SK-N-SH (cell line): ENCODE measurements around the gene PIP5KL1. TPM values are rescaled to one million over a fixed set of nuclear protein-coding genes. Genes with fewer than 3 reads are reported as not detected.

Experiments used
- polyA plus RNA-seq, 3 experiments: library from polyadenylated mRNA; depleted of rRNA; stranded (reverse); fragments of >200 nt; gene quantifications; 2 replicates each; pipeline ENCODE4 v1.2.3, GENCODE V29; 2012

Gene PIP5KL1
- polyA plus RNA-seq, 1 of the 3 experiments (the other 2 are of a cell fraction) = 4.0 TPM

Other genes with a start within 250 kb of the PIP5KL1 start
- 0.19 and 0.25 TPM in 2 replicates for gene CFAP157, start 223.8 kb downstream of the PIP5KL1 start, polyA plus RNA-seq (2012; rRNA removed)
- 41.1 and 42.2 TPM in 2 replicates for gene PTRH1, start 215.1 kb downstream of the PIP5KL1 start, polyA plus RNA-seq (2012; rRNA removed)
- gene TTC16, start 214.7 kb downstream of the PIP5KL1 start, polyA plus RNA-seq (2012; rRNA removed) = 0.03 and 0.05 TPM in 2 replicates
- 11.9 and 17.2 TPM in 2 replicates for gene TOR2A, start 195.5 kb downstream of the PIP5KL1 start, polyA plus RNA-seq (2012; rRNA removed)
- gene SH2D3C, start 152.1 kb downstream of the PIP5KL1 start, polyA plus RNA-seq (2012; rRNA removed) = 0.15 and 0.52 TPM in 2 replicates
- gene CDK9, start 144.7 kb downstream of the PIP5KL1 start, polyA plus RNA-seq (2012; rRNA removed) = 82.7 and 108 TPM in 2 replicates
- 82.3 and 82.7 TPM in 2 replicates for gene FPGS, start 127.9 kb downstream of the PIP5KL1 start, polyA plus RNA-seq (2012; rRNA removed)
- 8.8 and 18.8 TPM in 2 replicates for gene ENG, start 76.1 kb downstream of the PIP5KL1 start, polyA plus RNA-seq (2012; rRNA removed)
- 103 and 125 TPM in 2 replicates for gene AK1, start 53.1 kb downstream of the PIP5KL1 start, polyA plus RNA-seq (2012; rRNA removed)
- 34.8 and 47.5 TPM in 2 replicates for gene ST6GALNAC6, start 31.2 kb downstream of the PIP5KL1 start, polyA plus RNA-seq (2012; rRNA removed)
- gene ST6GALNAC4, start 13.7 kb downstream of the PIP5KL1 start, polyA plus RNA-seq (2012; rRNA removed) = 28.4 and 30.2 TPM in 2 replicates
- 106 and 117 TPM in 2 replicates for gene DPM2, start 7.1 kb upstream of the PIP5KL1 start, polyA plus RNA-seq (2012; rRNA removed)
- 17.9 and 26.2 TPM in 2 replicates for gene EEIG1, start 50.2 kb upstream of the PIP5KL1 start, polyA plus RNA-seq (2012; rRNA removed)
- 14.6 and 14.8 TPM in 2 replicates for gene NAIF1, start 136.5 kb upstream of the PIP5KL1 start, polyA plus RNA-seq (2012; rRNA removed)
- 12.1 and 12.3 TPM in 2 replicates for gene SLC25A25, start 137.5 kb upstream of the PIP5KL1 start, polyA plus RNA-seq (2012; rRNA removed)
- 130 and 141 TPM in 2 replicates for gene PTGES2, start 197.0 kb upstream of the PIP5KL1 start, polyA plus RNA-seq (2012; rRNA removed)
- not detected in 2 replicates for gene LCN2, start 218.7 kb upstream of the PIP5KL1 start, polyA plus RNA-seq (2012; rRNA removed)
- 79.4 and 109 TPM in 2 replicates for gene BBLN, start 229.5 kb upstream of the PIP5KL1 start, polyA plus RNA-seq (2012; rRNA removed)